GM10847 (cell line): ENCODE measurements around the gene LRBA.

Source experiments
- POLR2A ChIP-seq: IDR thresholded peaks from 2 replicates; pipeline ENCODE4 v1.6.1; 2011; ENCODE audit not compliant: insufficient read length; ENCODE audit errors: extremely low read depth

LRBA gene

GRCh38 chr4:150385606-150386005 is 629.5 kb downstream of the LRBA start:
- no peak for TF ChIP-seq POLR2A

- no peak for TF ChIP-seq POLR2A
These were observed 630.8 kb downstream of the LRBA start for GRCh38 chr4:150384249-150384648.

- TF ChIP-seq POLR2A: no peak
These were observed 633.1 kb downstream of the LRBA start for GRCh38 chr4:150382028-150382427.

- TF ChIP-seq POLR2A: no peak
These were observed 633.5 kb downstream of the LRBA start for GRCh38 chr4:150381609-150382008.

GRCh38 chr4:150381036-150381435 is 634.0 kb downstream of the LRBA start:
- no peak for TF ChIP-seq POLR2A

GRCh38 chr4:150379454-150379853 is 635.6 kb downstream of the LRBA start:
- TF ChIP-seq POLR2A: no peak

- TF ChIP-seq POLR2A: no peak
These were observed 640.1 kb downstream of the LRBA start for GRCh38 chr4:150375025-150375424.

- no peak for TF ChIP-seq POLR2A
These were observed 643.2 kb downstream of the LRBA start for GRCh38 chr4:150371869-150372268.

GRCh38 chr4:150369434-150370380 is 645.4 kb downstream of the LRBA start:
- TF ChIP-seq POLR2A: no peak

GRCh38 chr4:150368667-150369066 is 646.4 kb downstream of the LRBA start:
- no peak for TF ChIP-seq POLR2A

- TF ChIP-seq POLR2A: no peak
These were observed 647.8 kb downstream of the LRBA start for GRCh38 chr4:150367326-150367725.

- TF ChIP-seq POLR2A: no peak
These were observed 648.5 kb downstream of the LRBA start for GRCh38 chr4:150366487-150366999.

GRCh38 chr4:150363721-150364688 is 651.1 kb downstream of the LRBA start:
- no peak for TF ChIP-seq POLR2A

- no peak for TF ChIP-seq POLR2A
These were observed 656.4 kb downstream of the LRBA start for GRCh38 chr4:150358691-150359090.

- no peak for TF ChIP-seq POLR2A
These were observed 657.3 kb downstream of the LRBA start for GRCh38 chr4:150357829-150358228.
